SK-N-SH (cell line): ENCODE results near the gene SETBP1.

Experiments
- EP300 ChIP-seq, 2 experiments: IDR thresholded peaks; 2 replicates each; pipeline versions ENCODE4 v1.4.0 to v1.6.1; 2012; ENCODE audit warnings: borderline replicate concordance in 1 of 2, low read depth in 1 of 2, low read length in 1 of 2
- NFIC ChIP-seq: IDR thresholded peaks from 2 replicates; pipeline ENCODE4 v1.4.0; 2012; ENCODE audit warnings: borderline replicate concordance
- POLR2AphosphoS5 ChIP-seq: IDR thresholded peaks from 2 replicates; pipeline ENCODE4 v1.6.1; 2012; ENCODE audit warnings: low read depth, low read length
- ZBTB33 ChIP-seq: IDR thresholded peaks from 2 replicates; pipeline ENCODE4 v1.4.0; 2012; ENCODE audit warnings: low read depth, borderline replicate concordance
- TF ChIP-seq, protein P1 (sequence below): fragments of 200-600 bp; sonication (generic); IDR thresholded peaks from 2 replicates; pipeline ENCODE4 v1.6.1; 2017; ENCODE audit warnings: antibody characterized with exemption, mild to moderate bottlenecking, moderate library complexity

- TF ChIP-seq POLR2AphosphoS5 = no peak
- TF ChIP-seq NFIC = no peak
- no peak for TF ChIP-seq EP300 (IDR thresholded peaks at IDR 0.05; ENCODE audit: borderline replicate concordance in 1 of 2, low read depth in 1 of 2, low read length in 1 of 2)
- TF ChIP-seq, protein P1, sequence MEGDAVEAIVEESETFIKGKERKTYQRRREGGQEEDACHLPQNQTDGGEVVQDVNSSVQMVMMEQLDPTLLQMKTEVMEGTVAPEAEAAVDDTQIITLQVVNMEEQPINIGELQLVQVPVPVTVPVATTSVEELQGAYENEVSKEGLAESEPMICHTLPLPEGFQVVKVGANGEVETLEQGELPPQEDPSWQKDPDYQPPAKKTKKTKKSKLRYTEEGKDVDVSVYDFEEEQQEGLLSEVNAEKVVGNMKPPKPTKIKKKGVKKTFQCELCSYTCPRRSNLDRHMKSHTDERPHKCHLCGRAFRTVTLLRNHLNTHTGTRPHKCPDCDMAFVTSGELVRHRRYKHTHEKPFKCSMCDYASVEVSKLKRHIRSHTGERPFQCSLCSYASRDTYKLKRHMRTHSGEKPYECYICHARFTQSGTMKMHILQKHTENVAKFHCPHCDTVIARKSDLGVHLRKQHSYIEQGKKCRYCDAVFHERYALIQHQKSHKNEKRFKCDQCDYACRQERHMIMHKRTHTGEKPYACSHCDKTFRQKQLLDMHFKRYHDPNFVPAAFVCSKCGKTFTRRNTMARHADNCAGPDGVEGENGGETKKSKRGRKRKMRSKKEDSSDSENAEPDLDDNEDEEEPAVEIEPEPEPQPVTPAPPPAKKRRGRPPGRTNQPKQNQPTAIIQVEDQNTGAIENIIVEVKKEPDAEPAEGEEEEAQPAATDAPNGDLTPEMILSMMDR = no peak
- no peak for TF ChIP-seq ZBTB33
Observed at GRCh38 chr18:44859751-44860439, 179.2 kb downstream of the SETBP1 start.
